Ovary (tissue), 3 donors: ENCODE results near the gene RHO.

ENCODE experiments used
- POLR2A ChIP-seq: fragments of 450-650 bp; IDR thresholded peaks from one replicate; pipeline ENCODE4 v1.6.1; 2017; ENCODE audit warnings: antibody characterized with exemption, mild to moderate bottlenecking, moderate library complexity
- TF ChIP-seq, protein P1 (sequence below), 3 donors: fragments of 450-650 bp in 2 of 3; fragments of 200-600 bp in 1 of 3; IDR thresholded peaks; one replicate each; pipeline versions ENCODE4 v1.5.1 to v1.8.0; 2016 to 2022; ENCODE audit warnings: antibody characterized with exemption in 3 of 3, mild to moderate bottlenecking in 1 of 3
- donor health status: DM: no; HTN: no; CAD: no.

DNA sequence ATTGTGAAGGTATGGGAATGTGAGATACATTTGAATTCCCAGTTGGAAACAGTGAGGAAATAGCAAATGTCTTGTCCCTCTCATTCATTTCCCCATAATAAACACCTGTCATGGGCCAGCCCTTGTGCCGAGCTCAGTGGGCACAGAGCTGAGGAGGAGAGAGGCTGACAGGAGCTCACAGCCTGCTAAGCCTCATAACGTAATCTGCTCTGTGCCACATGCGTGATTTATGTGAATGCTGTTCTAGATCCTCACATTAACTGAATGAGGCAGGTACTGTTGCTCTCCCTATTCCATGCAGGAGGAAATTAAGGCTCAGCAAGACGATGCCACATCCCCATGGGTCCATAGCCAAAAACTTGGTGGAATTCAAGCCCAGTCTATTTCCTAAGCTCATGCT is 35.2 kb upstream of the RHO start:
- TF ChIP-seq, protein P1, sequence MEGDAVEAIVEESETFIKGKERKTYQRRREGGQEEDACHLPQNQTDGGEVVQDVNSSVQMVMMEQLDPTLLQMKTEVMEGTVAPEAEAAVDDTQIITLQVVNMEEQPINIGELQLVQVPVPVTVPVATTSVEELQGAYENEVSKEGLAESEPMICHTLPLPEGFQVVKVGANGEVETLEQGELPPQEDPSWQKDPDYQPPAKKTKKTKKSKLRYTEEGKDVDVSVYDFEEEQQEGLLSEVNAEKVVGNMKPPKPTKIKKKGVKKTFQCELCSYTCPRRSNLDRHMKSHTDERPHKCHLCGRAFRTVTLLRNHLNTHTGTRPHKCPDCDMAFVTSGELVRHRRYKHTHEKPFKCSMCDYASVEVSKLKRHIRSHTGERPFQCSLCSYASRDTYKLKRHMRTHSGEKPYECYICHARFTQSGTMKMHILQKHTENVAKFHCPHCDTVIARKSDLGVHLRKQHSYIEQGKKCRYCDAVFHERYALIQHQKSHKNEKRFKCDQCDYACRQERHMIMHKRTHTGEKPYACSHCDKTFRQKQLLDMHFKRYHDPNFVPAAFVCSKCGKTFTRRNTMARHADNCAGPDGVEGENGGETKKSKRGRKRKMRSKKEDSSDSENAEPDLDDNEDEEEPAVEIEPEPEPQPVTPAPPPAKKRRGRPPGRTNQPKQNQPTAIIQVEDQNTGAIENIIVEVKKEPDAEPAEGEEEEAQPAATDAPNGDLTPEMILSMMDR (IDR thresholded peaks at IDR 0.05): no peak
- no peak for TF ChIP-seq POLR2A
